NCI-H2196 (cell line): ENCODE data around the gene DNAAF5.
"Not testable (repeated sequence)": the region's sequence is repeated elsewhere in the genome, so short reads cannot be mapped to it uniquely, and the experiment has no call there.

Experiments
- DNase-seq: peaks from one replicate; lab custom pipeline; 2025; ENCODE audit not compliant: unreplicated experiment; lab: John Stamatoyannopoulos, UW

The DNAAF5 gene

GRCh38 chr7:729140-730000, 2.9 kb downstream of the DNAAF5 start:
- no peak for DNase-seq

- DNase-seq: no peak
Measured at GRCh38 chr7:730501-731439, 4.3 kb downstream of the DNAAF5 start.

DNA sequence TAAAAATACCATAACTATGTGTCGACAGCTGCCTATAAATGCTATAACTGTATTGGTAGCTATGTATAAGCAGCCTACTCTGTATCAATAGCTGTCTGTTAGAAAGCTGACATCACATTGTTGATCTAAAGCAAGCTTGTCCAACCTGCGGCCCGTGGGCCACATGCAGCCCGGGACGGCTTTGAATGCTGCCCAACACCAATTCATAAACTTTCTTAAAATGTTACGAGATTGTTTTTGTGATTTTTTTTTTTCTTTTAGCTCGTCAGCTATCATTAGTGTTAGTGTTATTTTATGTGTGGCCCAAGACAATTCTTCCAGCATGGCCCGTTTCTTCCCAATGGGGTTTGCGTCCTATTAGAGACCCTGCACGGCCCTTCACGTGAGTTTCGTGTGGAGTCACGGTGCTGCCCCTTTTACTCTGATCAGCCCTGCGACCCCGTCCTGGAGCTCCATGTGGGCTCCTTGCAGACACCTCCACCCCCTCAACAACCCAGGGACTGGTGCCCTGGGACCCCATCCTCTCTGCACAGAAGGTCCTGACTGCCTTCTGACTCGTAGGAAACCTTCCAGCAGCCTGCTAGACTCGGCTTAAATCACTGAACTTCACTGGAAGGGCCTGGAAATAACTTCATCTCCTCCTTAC, 5.1 kb downstream of the DNAAF5 start:
- DNase-seq: no peak

GRCh38 chr7:732094-732541, 5.6 kb downstream of the DNAAF5 start:
- peak; percentile 85 for DNase-seq

GRCh38 chr7:732556-732955, 6.1 kb downstream of the DNAAF5 start:
- DNase-seq: no peak

DNA sequence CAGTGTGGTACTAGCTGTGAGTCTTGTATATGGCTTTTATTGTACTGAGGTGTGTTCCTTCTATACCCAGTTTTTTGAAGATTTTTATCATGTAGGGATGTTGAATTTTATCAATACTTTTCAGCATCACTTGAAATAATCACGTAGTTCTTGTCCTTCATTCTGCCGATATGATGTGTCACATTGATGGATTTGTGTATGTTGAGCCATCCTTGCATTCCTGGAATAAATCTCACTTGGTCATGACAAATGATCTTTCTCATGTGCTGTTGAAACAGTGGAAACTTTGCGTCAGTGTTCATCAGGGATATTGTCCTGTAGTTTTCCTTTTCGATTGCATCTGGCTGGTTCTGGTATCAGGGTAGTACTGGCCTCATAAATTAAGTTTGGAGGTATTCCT, 7.7 kb downstream of the DNAAF5 start:
- no peak for DNase-seq

- DNase-seq: no peak
Measured at GRCh38 chr7:734808-735207, 8.3 kb downstream of the DNAAF5 start.

GRCh38 chr7:738241-738640, 11.7 kb downstream of the DNAAF5 start:
- DNase-seq: no peak

GRCh38 chr7:738723-739454, 12.4 kb downstream of the DNAAF5 start:
- no peak for DNase-seq

DNA sequence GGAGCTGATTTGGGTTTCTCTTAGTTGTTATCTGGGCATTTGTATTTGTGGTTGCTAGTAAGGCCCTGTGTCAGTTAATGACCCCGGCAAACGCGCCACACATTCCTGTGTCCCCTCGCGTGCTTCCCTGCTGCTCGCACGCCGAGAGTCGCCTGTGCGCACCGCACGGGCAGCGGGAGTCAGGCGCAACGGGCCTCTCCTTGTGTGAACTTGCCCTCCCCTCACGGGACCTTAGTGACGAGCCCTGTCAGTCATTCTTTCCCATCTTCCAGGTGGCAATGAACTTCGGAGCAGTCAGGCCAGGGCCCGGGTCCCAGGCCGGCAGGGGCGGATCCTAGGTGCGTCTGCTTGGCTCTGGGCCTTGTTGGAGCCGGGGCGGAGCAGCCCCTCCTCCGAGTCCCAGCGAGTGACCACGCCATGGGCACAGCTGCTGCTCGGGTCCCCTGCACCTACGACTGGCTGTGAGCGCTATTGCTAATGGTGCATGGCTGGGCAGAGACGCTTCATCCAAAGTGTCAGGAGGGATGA, 13.0 kb downstream of the DNAAF5 start:
- DNase-seq: no peak

GRCh38 chr7:739983-740942, 13.8 kb downstream of the DNAAF5 start:
- DNase-seq: no peak

- no peak for DNase-seq
Measured at GRCh38 chr7:741191-741671, 14.7 kb downstream of the DNAAF5 start.

- DNase-seq: no peak
Measured at GRCh38 chr7:741850-742249, 15.4 kb downstream of the DNAAF5 start.

- DNase-seq: no peak
Measured at GRCh38 chr7:742791-743190, 16.3 kb downstream of the DNAAF5 start.

GRCh38 chr7:743341-744127, 17.0 kb downstream of the DNAAF5 start:
- not testable (repeated sequence) for DNase-seq

GRCh38 chr7:744128-744520, 17.6 kb downstream of the DNAAF5 start:
- not testable (repeated sequence) for DNase-seq

GRCh38 chr7:744854-745430, 18.4 kb downstream of the DNAAF5 start:
- DNase-seq: no peak
